Activated naive CD4-positive, alpha-beta T cell treated with anti-CD3 and anti-CD28 coated beads, Interleukin-2, amount 50 U/mL, for 72 hours (primary cell): ENCODE data around the gene UNC45B. TPM values are rescaled to one million over a fixed set of nuclear protein-coding genes. Genes with fewer than 3 reads are reported as not detected.
A peak's percentile ranks its signal among the peaks of the same experiment; 100 is the strongest.
"Not testable (repeated sequence)": the region's sequence is repeated elsewhere in the genome, so short reads cannot be mapped to it uniquely, and the experiment has no call there.

Source experiments
- ATAC-seq, 2 donors: fragments of 150-1000 bp; cut with Tn5 transposase; 2 replicates each; pipeline ENCODE4 v1.10.0; 2021; ENCODE audit warnings: mild to moderate bottlenecking in 2 of 2, moderate library complexity in 2 of 2
- DNase-seq, 2 donors: peaks; one replicate each; pipeline ENCODE4 v3.0.0; 2021 to 2022; ENCODE audit warnings: low spot score in 2 of 2
- H3K27ac Mint-ChIP-seq, 2 donors: one replicate each; pipeline ENCODE4 v1.8.0; 2022; ENCODE audit warnings: mild to moderate bottlenecking in 2 of 2, mixed read lengths in 2 of 2
- H3K36me3 Mint-ChIP-seq, 2 donors: one replicate each; pipeline ENCODE4 v1.8.0; 2022; ENCODE audit warnings: mixed read lengths in 2 of 2
- H3K9me3 Mint-ChIP-seq, 2 donors: one replicate each; pipeline ENCODE4 v1.8.0; 2022; ENCODE audit warnings: mixed read lengths in 2 of 2
- total RNA-seq, 2 donors: library from RNA; stranded (reverse); gene quantifications; one replicate each; pipeline ENCODE4 v1.2.3, GENCODE V29; 2022

UNC45B gene, protein sequence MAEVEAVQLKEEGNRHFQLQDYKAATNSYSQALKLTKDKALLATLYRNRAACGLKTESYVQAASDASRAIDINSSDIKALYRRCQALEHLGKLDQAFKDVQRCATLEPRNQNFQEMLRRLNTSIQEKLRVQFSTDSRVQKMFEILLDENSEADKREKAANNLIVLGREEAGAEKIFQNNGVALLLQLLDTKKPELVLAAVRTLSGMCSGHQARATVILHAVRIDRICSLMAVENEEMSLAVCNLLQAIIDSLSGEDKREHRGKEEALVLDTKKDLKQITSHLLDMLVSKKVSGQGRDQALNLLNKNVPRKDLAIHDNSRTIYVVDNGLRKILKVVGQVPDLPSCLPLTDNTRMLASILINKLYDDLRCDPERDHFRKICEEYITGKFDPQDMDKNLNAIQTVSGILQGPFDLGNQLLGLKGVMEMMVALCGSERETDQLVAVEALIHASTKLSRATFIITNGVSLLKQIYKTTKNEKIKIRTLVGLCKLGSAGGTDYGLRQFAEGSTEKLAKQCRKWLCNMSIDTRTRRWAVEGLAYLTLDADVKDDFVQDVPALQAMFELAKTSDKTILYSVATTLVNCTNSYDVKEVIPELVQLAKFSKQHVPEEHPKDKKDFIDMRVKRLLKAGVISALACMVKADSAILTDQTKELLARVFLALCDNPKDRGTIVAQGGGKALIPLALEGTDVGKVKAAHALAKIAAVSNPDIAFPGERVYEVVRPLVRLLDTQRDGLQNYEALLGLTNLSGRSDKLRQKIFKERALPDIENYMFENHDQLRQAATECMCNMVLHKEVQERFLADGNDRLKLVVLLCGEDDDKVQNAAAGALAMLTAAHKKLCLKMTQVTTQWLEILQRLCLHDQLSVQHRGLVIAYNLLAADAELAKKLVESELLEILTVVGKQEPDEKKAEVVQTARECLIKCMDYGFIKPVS
- total RNA-seq, result under 1 TPM in 1 of 2 donors, not detected in 1; 0.07 TPM

DNA sequence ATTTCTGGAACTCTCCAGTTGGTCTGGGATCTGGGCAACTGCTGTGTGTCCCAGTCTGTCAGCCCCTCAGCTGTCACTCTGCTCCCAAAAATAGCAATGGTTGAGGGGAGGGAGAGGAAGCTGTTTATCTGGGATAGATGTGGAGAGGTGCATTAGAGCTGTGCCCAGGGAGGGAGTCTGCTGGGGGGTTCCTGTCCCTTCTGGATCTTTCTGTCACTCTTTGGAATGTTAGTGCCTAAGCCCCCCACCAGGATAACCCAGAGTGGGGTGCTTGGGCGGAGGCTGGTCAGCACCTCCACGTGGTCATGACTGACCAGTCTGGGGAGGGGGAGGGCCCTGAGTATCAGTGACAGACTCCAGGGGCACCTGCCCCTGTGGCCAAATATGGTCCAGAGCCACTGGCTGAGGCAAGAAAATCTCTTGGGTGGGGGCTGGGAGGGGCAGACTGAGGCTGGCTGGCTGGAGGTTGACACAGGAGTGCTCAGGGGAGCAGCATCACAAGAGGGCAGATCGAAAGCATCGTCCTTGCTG is at the start of gene UNC45B:
Gene UNC45B, plus strand, starts transcription at position 443 of the 531 bp plus-strand sequence. CDS start 447 bp downstream, outside the sequence.
- no peak within 1 kb of the TSS for H3K27ac Mint-ChIP-seq
- no peaks in the 10 kb centered on the region for H3K36me3 Mint-ChIP-seq
- H3K9me3 Mint-ChIP-seq, result no peaks in the 10 kb centered on the region
- no peak for DNase-seq
- ATAC-seq, result no peak

DNA sequence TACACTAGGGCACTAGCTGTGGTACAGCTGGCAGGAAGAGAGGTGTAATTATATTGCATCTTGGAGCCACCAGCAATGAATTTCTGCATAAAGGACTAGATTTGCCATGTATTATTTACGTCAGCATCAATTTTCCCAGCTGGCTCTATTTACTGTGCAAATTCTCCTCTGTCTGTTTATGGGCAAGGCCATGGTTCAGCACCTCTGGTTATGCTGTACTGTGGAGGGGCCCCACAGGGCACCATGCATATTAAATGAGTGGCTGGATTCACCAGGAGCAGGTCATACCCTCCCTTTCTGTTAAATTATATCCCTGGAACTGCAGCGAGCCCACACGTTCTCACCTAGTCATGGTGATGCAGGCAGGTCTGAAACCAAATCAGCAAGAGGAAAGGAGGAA is 47.7 kb upstream of the UNC45B start:
- peak overlapping the region in 1 of 2 donors; percentile 63 for H3K27ac Mint-ChIP-seq
- H3K36me3 Mint-ChIP-seq, result peaks cover 0 to 6% of the 10 kb centered on the region in 2 donors
- ATAC-seq, result no peak
- H3K9me3 Mint-ChIP-seq, result no peaks in the 10 kb centered on the region
- DNase-seq, result no peak

DNA sequence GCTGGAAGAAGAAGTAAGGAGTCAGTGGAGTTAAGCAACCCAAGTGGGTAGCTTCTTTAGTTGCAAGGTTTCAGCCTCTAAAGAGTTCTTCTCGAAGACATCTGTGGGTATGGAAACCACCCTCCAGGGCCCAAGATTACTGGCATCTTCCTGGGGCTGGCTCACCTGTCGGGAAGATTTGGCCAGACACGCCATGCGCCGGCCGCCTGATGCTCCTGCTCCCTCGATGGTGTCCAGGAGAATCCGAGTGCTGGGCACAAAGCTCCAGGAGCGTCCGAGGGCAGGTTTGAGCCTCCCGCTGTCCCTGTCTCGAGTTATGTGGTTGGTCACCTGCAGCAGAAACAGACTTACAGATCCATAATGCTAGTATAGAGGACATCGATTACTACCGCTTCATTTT is 46.6 kb upstream of the UNC45B start:
- peaks cover 0 to 12% of the 10 kb centered on the region in 2 donors for H3K36me3 Mint-ChIP-seq
- ATAC-seq (no peak), DNase-seq (no peak)
- H3K27ac Mint-ChIP-seq, result no peak overlapping the region
- no peaks in the 10 kb centered on the region for H3K9me3 Mint-ChIP-seq

DNA sequence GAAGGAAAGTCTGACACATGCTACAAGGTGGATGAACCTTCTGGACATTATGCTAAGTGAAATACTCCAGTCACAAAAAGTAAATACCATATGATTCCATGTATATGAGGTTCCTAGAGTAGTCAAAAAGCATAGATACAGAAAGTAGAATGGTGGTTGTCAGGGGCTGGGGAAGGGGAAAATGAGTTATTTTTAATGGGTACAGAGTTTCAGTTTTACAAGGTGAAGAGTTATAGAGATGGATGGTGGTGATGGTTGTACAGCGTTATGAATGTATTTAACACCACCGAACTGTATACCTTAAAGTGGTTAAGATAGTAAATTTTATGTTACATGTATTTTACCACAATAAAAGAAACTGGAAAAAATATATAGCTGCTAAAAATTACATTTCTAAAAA is 45.9 kb upstream of the UNC45B start:
- peak in 1 of 2 donors; percentile 28 for ATAC-seq
- H3K27ac Mint-ChIP-seq, result peak overlapping the region in 1 of 2 donors; percentile 31

DNA sequence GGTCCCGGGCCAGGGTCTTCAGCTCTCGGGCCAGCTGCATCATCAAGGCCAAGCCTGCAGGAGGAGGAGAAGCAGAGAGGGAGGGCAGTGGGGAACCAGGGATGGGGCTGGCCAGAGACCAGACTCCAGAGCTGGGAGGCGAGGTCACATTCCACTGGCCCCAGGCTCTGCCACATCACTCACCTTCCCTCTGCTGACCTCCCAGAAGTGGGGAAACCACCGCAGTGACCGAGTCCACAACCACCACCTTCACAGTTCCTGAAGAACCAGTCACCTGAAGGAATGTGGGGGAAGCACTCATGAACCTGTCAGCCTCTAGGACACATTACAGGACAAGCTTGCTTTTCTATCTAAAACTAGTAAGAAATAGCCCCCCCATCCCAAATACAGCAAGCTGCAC is 44.3 kb upstream of the UNC45B start:
- peaks cover 0 to 23% of the 10 kb centered on the region in 2 donors for H3K36me3 Mint-ChIP-seq
- ATAC-seq, result no peak
- no peak overlapping the region for H3K27ac Mint-ChIP-seq
- H3K9me3 Mint-ChIP-seq, result no peaks in the 10 kb centered on the region
- DNase-seq, result no peak

More for the DNA sequence above, 45.9 kb upstream of the UNC45B start:
- H3K9me3 Mint-ChIP-seq, result no peaks in the 10 kb centered on the region
- no peak for DNase-seq
- peaks cover 0 to 18% of the 10 kb centered on the region in 2 donors for H3K36me3 Mint-ChIP-seq

DNA sequence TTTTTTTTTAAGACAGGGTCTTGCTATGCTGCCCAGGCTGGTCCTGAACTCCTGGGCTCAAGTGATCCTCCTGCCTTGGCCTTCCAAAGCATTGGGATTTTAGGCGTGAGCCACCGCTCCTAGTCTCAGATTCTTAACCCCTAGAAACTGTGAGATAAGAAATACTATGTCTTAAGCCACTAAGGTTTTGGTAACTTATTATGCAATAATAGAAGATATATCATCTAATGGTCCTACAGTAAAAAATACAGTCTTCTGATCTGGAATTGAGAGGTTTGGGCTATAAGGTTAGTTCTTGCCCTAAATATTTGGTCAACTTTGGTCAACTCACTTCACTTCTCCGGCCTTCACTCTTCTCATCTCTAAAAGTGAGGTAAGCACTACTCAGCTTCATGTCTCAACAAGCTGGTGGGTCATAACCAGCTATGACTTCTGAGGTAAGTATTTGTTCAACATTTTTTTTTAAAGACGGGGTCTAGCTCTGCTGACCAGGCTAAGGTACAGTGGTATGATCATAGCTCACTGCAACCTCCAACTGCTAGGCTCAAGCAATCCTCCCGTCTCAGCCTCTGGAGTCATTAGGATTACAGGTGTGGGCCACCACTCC is 42.7 kb upstream of the UNC45B start:
- ATAC-seq, result no peak
- Mint-ChIP-seq H3K9me3 (no peaks in the 10 kb centered on the region), H3K27ac (peak overlapping the region in 1 of 2 donors; percentile 75), H3K36me3 (peaks cover 0 to 23% of the 10 kb centered on the region in 2 donors)
- no peak for DNase-seq

DNA sequence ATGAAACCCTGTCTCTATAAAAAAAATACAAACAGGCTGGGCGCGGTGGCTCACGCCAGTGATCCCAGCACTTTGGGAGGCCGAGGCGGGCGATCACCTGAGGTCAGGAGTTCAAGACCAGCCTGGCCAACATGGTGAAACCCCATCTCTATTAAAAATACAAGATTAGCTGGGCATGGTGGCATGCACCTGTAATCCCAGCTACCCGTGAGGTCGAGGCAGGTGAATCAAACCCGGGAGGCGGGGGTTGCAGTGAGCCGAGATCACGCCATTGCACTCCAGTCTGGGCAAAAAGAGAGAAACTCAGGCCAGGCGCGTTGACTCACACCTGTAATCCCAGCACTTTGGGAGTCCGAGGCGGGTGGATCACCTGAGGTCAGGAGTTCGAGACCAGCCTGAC is 36.8 kb upstream of the UNC45B start:
- H3K9me3 Mint-ChIP-seq, ATAC-seq, DNase-seq, H3K27ac Mint-ChIP-seq: not testable (repeated sequence)
- H3K36me3 Mint-ChIP-seq, result peaks cover 7 to 13% of the 10 kb centered on the region in 2 donors

DNA sequence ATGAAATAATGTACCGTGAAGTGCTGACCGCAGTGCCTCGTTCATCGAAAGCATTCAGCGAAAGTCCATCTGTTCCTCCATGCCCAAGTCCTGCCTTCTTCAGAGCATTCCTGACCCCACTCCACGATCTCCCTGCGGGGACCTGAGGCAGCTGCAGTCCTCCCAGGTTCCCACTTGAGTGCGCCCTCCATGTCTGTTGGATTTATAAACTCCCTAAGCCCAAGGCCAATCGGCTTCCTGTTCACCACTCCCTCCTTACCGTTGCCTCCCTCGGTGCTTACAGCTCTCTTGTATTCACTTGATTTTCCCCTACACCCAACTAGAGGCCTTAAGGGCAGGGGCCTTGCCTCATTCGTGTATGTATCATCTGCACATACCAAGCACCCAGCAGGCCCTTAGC is 30.8 kb upstream of the UNC45B start:
- no peak overlapping the region for H3K27ac Mint-ChIP-seq
- H3K36me3 Mint-ChIP-seq, result peaks cover 18 to 25% of the 10 kb centered on the region in 2 donors
- ATAC-seq (no peak), DNase-seq (no peak)
- H3K9me3 Mint-ChIP-seq, result no peaks in the 10 kb centered on the region

DNA sequence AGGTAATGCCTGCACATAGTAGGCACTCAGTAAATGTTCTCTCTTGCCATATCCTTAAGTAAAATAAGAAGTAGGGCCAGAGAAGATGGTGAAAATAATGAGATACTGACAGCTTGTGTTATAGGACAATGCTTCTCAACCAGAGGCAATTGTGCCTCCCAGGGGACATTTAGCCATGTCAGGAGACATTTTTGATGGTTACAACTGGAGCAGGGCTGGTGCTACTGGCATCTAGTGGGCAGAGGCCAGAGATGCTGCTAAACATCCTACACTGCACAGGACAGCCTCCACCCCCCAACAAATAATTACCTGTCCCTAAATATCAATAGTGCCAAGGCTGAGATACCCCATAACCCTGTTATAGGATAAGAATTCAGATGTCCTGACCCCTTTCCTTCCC is 29.6 kb upstream of the UNC45B start:
- no peak for ATAC-seq
- no peak for DNase-seq
- Mint-ChIP-seq H3K27ac (peak overlapping the region in 1 of 2 donors; percentile 95), H3K9me3 (no peaks in the 10 kb centered on the region), H3K36me3 (peaks cover 18 to 25% of the 10 kb centered on the region in 2 donors)

DNA sequence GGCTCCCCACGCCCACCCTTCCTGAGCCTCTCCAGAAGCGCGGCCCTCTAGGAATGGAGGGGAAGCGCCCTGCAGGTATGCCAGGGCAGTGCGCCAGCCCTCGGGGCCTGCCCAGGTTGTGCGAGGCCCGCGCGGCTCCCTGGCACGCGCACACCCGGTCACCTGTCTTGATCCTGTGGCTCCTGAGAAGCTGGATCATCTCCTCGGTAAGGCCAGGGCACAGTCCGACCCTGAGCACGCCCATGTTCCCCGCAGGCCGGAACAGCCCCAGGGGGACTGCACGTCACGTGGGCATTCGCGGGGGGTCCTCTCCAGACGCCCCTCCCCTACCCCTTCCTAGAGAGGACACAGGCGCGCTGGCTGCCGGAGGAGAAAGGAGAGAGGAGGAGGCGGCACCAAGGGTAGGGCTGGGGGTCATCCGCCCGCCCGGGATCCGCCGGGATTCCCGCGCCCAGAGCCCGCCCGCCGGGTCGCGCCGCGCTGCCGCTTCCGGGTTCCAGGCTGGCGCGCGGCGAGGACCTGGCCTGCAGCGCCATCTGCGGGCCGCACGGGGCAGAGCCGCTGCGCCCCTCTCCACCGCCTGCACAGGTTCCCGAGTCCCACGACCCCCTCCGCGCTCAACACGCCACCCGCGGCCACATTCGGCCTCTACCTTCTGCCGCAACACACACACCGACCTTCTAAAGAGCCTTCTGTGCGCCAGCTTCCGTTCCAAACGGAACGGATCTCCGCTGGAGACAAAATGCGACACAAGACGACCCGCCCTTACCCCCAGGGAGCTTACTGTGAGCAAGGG is 28.0 kb upstream of the UNC45B start, which contains the start of gene RAD51D:
Gene RAD51D, minus strand, starts transcription at position 491 of the 796 bp plus-strand sequence. Its CDS starts 247 bp downstream, at position 244.
- peaks cover 18 to 25% of the 10 kb centered on the region in 2 donors for H3K36me3 Mint-ChIP-seq
- DNase-seq (peak; percentile 84 to 86), ATAC-seq (peak; percentile 92 to 93)
- H3K27ac Mint-ChIP-seq, result peak within 1 kb of the TSS; percentile 95 to 96
- no peaks in the 10 kb centered on the region for H3K9me3 Mint-ChIP-seq

DNA sequence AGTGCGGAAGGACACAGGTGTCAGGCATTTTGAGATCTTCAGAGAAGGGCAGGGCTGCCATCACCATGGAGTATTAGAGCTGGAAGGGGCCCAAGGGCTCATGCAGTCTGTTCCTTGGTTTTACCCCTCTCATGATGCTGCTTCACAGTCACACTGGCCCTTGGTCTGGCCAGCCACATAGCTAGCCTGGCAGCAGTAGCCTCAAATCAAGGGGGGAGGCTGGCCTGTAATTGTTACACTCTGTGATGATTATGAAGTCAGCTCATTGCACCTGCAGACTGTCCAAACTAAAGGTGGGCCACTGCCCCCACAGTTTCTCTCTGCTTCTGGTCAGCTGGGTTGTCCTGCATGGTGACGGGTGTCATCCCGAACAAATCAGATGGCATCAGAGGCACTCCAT is 26.3 kb upstream of the UNC45B start, which contains the start of gene FNDC8:
Gene FNDC8, plus strand, starts transcription at position 301 of the 400 bp plus-strand sequence. Its CDS starts 79 bp downstream, at position 380.
- DNase-seq, result no peak
- Mint-ChIP-seq H3K27ac (no peak within 1 kb of the TSS), H3K9me3 (no peaks in the 10 kb centered on the region), H3K36me3 (peaks cover 13 to 18% of the 10 kb centered on the region in 2 donors)
- ATAC-seq, result no peak

DNA sequence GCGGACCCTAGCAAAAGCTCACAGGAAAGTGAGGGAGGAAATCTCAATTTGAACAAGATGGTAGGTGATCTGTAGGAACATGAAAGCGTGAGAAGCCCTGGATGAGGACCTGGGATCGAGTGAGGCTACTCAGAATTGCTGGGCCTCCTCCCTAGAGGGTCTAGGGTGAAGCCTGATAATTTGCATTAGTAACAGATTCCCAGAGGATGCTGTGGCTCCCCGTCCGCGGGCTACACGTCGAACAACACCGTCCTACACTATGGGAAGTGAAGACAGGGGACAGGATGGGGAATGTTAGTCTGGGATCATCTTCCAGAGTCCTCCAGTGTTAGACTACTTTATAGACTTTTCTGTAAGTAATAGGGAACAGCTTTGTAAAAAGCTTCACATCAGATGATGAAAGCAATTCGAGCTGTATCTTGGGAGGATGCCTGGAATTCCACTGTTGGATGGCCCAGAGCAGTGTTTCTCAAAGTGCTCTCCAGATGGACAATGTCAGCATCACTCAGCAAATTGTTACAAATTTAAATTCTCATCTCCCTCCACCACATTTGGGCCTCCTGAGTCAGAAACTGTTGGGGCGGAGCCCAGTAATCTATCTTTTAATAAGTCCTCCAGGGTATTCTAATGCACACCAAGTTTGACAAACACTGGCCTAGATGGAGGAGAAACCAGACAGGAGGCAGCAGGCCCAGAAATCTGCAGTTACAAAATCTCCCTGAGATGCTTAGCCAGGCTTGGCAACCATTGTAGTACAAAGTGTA is 19.7 kb upstream of the UNC45B start:
- Mint-ChIP-seq H3K9me3 (no peaks in the 10 kb centered on the region), H3K27ac (peak overlapping the region in 1 of 2 donors; percentile 13), H3K36me3 (no peaks in the 10 kb centered on the region)
- no peak for DNase-seq
- no peak for ATAC-seq

DNA sequence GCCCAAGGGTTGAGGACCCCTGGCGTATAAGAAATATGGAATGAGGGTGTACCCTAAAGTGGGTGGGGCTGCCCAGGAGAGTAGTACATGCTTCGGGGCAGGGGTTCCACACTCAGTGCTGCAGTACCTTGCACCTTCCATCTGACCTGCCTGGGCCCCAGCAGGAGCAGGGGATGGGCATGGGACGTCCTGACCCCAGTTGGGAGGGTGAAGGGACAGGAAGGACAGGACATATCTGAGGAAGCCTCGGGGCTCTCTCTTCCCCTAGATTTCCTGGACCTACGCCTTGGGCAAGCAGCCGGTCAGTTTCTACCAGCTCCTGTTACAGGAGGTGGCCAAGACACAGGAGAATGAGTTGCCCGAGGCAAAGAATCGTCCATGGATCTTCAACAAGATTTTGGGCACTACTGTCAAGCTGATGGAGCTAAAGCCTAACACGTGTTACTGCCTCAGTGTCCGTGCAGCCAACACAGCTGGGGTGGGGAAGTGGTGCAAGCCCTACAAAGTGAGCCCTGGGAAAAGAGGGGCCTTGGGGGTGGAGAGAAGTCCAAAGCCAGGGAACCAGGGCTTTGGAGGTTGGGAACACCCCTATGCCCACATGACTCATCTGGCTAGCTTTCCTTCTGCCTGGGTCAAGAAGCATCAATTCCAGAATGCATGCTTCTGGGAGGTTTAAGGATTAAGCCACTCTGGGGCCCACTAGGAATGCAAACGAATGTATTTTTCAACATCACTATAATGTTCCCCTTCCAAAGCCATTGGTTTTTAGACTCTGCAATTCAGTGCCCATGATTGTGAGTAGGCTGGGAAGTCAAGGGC is 18.3 kb upstream of the UNC45B start:
- Mint-ChIP-seq H3K36me3 (no peaks in the 10 kb centered on the region), H3K27ac (no peak overlapping the region)
- no peak for ATAC-seq

DNA sequence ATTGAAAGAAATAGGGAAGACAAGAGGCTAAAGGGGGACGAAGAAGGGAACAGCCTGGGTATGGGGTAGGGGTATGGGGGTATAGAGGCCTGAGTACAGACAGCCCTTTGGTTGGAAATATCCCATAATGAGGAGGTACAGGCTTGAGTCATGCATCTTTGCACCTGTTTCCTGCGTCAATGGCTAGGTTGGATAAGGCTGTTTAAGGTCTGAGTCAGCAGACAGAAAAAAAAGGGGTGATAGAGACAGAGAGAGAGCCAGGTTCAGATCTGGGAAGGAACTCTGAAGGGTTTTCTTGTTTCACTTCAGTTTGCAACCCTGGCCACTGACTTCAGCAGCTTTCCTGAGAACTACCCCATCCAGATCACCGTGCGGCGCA is 17.7 kb upstream of the UNC45B start:
- peak overlapping the region in 1 of 2 donors; percentile 92 for H3K27ac Mint-ChIP-seq
- H3K36me3 Mint-ChIP-seq, result no peaks in the 10 kb centered on the region
- H3K9me3 Mint-ChIP-seq, result no peaks in the 10 kb centered on the region
- ATAC-seq (peak; percentile 36 to 64), DNase-seq (no peak)

More for the DNA sequence above, 18.3 kb upstream of the UNC45B start:
- DNase-seq, result no peak
- H3K9me3 Mint-ChIP-seq, result no peaks in the 10 kb centered on the region
